ENCODE results near the gene CAPS. TPM values are rescaled to one million over a fixed set of nuclear protein-coding genes. Genes with fewer than 3 reads are reported as not detected.
"Not testable (repeated sequence)": the region's sequence is repeated elsewhere in the genome, so short reads cannot be mapped to it uniquely, and the experiment has no call there.

Gene CAPS
- total and polyA plus RNA-seq, 9 donors: 1.7 to 313 (median 22.3) TPM

- peaks cover 27% of the 10 kb centered on the region for H3K4me1 ChIP-seq (ENCODE audit: insufficient read depth)
- H3K36me3 ChIP-seq: no peaks in the 10 kb centered on the region
- H3K27me3 ChIP-seq: no peaks in the 10 kb centered on the region
- TF ChIP-seq POLR2A (IDR thresholded peaks at IDR 0.05): no peak
- TF ChIP-seq, protein P1, sequence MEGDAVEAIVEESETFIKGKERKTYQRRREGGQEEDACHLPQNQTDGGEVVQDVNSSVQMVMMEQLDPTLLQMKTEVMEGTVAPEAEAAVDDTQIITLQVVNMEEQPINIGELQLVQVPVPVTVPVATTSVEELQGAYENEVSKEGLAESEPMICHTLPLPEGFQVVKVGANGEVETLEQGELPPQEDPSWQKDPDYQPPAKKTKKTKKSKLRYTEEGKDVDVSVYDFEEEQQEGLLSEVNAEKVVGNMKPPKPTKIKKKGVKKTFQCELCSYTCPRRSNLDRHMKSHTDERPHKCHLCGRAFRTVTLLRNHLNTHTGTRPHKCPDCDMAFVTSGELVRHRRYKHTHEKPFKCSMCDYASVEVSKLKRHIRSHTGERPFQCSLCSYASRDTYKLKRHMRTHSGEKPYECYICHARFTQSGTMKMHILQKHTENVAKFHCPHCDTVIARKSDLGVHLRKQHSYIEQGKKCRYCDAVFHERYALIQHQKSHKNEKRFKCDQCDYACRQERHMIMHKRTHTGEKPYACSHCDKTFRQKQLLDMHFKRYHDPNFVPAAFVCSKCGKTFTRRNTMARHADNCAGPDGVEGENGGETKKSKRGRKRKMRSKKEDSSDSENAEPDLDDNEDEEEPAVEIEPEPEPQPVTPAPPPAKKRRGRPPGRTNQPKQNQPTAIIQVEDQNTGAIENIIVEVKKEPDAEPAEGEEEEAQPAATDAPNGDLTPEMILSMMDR (IDR thresholded peaks at IDR 0.05): no peak
- TF ChIP-seq EP300 (IDR thresholded peaks at IDR 0.05): no peak
- WGBS, 3 donors: 72 to 73% (median 73%) methylated on average over 18 of the region's 18 CpGs
- no peak overlapping the region for H3K27ac ChIP-seq
- H3K9me3 ChIP-seq: no peaks in the 10 kb centered on the region
- intact Hi-C loops (cut with DNase I): no loop called here
- no peak for DNase-seq
- no peak overlapping the region for H3K4me3 ChIP-seq
Observed at GRCh38 chr19:5960005-5961001, 46.2 kb downstream of the CAPS start.

GRCh38 chr19:5961641-5961968 is 47.6 kb downstream of the CAPS start:
- DNase-seq; H3K27me3 ChIP-seq; H3K27ac ChIP-seq; H3K36me3 ChIP-seq; intact Hi-C loops (cut with DNase I); H3K4me3 ChIP-seq; H3K9me3 ChIP-seq: not testable (repeated sequence)
- WGBS, 3 donors: 56 to 90% (median 67%) methylated on average over 6 of the region's 6 CpGs
- H3K4me1 ChIP-seq (ENCODE audit: insufficient read depth): peaks cover 32% of the 10 kb centered on the region

- Histone ChIP-seq H3K27me3 (no peaks in the 10 kb centered on the region), H3K36me3 (no peaks in the 10 kb centered on the region), H3K4me3 (no peak overlapping the region), H3K4me1 (ENCODE audit: insufficient read depth) (peaks cover 30% of the 10 kb centered on the region), H3K9me3 (no peaks in the 10 kb centered on the region), H3K27ac (no peak overlapping the region)
- no peak for DNase-seq
- 41 to 59% (median 49%) methylated on average over 29 of the region's 29 CpGs for WGBS, 3 donors
- intact Hi-C loops (cut with DNase I): no loop called here
- TF ChIP-seq EP300 (IDR thresholded peaks at IDR 0.05): no peak
- TF ChIP-seq, protein P1 (IDR thresholded peaks at IDR 0.05): no peak
Observed at GRCh38 chr19:5961969-5962945, 48.2 kb downstream of the CAPS start.

- H3K4me3 ChIP-seq; DNase-seq; intact Hi-C loops (cut with DNase I); H3K9me3 ChIP-seq; H3K27ac ChIP-seq; H3K27me3 ChIP-seq; H3K36me3 ChIP-seq: not testable (repeated sequence)
- WGBS, 3 donors: 89 to 92% (median 90%) methylated on average over 6 of the region's 6 CpGs
- H3K4me1 ChIP-seq (ENCODE audit: insufficient read depth): peaks cover 35% of the 10 kb centered on the region
Observed at GRCh38 chr19:5963259-5963658, 49.2 kb downstream of the CAPS start.

- intact Hi-C loops (cut with DNase I): no loop called here
- H3K4me3 ChIP-seq: no peak overlapping the region
- H3K27ac ChIP-seq: no peak overlapping the region
- no peak for DNase-seq
- H3K27me3 ChIP-seq: no peaks in the 10 kb centered on the region
- H3K9me3 ChIP-seq: no peaks in the 10 kb centered on the region
- TF ChIP-seq POLR2A (IDR thresholded peaks at IDR 0.05) (no peak), EP300 (IDR thresholded peaks at IDR 0.05) (no peak)
- TF ChIP-seq, protein P1 (IDR thresholded peaks at IDR 0.05): no peak
- no peaks in the 10 kb centered on the region for H3K36me3 ChIP-seq
- WGBS, 3 donors: 93 to 97% (median 96%) methylated on average over 7 of the region's 7 CpGs
- peaks cover 38% of the 10 kb centered on the region for H3K4me1 ChIP-seq (ENCODE audit: insufficient read depth)
Observed at GRCh38 chr19:5963855-5964254, 49.8 kb downstream of the CAPS start.
